ENCODE results near the gene KCNA2.

KCNA2 gene

DNA sequence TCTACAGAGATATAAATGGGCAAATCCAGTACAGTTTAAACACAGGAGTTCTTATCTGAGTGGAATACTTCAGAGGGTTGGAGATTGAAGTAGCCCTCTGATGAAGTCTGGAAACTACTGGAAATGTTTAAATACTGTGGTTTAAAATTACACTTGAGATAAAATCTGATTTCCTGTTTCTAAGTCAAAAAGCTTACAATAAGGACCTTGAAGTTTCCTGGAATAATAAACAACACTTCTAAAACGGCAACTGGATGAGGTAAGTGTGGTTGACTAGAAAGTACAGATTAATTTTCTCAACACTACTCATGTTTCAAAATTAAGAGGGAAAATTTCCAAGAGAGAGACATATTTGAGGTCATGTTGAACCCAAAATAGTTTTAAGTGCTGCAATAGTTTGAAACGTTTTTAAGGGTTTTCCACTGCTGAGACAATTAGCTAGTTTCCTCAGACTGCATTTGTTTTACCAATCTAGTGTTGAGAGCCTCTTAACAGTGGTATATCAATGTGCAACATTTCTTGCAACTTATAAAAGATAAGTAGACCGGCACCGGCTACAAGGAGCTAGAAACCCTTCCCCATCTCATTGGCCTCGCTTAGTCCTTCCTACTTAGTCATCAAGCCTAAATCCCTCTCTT is 41.2 kb upstream of the KCNA2 start (continued):
- no peak for TF ChIP-seq SALL2 (tag by site-specific recombination; IDR thresholded peaks at IDR 0.05; ENCODE audit: borderline replicate concordance)
- peak; percentile 49 for TF ChIP-seq ZNF510 (tag by site-specific recombination; IDR thresholded peaks at IDR 0.05; ENCODE audit: insufficient replicate concordance)
- TF ChIP-seq ZNF202 (tag by site-specific recombination; IDR thresholded peaks at IDR 0.05; ENCODE audit: borderline replicate concordance), result no peak
- TF ChIP-seq, protein P1, sequence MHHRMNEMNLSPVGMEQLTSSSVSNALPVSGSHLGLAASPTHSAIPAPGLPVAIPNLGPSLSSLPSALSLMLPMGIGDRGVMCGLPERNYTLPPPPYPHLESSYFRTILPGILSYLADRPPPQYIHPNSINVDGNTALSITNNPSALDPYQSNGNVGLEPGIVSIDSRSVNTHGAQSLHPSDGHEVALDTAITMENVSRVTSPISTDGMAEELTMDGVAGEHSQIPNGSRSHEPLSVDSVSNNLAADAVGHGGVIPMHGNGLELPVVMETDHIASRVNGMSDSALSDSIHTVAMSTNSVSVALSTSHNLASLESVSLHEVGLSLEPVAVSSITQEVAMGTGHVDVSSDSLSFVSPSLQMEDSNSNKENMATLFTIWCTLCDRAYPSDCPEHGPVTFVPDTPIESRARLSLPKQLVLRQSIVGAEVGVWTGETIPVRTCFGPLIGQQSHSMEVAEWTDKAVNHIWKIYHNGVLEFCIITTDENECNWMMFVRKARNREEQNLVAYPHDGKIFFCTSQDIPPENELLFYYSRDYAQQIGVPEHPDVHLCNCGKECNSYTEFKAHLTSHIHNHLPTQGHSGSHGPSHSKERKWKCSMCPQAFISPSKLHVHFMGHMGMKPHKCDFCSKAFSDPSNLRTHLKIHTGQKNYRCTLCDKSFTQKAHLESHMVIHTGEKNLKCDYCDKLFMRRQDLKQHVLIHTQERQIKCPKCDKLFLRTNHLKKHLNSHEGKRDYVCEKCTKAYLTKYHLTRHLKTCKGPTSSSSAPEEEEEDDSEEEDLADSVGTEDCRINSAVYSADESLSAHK (tag by site-specific recombination; IDR thresholded peaks at IDR 0.05), result peak; percentile 94
- TF ChIP-seq, protein P2, sequence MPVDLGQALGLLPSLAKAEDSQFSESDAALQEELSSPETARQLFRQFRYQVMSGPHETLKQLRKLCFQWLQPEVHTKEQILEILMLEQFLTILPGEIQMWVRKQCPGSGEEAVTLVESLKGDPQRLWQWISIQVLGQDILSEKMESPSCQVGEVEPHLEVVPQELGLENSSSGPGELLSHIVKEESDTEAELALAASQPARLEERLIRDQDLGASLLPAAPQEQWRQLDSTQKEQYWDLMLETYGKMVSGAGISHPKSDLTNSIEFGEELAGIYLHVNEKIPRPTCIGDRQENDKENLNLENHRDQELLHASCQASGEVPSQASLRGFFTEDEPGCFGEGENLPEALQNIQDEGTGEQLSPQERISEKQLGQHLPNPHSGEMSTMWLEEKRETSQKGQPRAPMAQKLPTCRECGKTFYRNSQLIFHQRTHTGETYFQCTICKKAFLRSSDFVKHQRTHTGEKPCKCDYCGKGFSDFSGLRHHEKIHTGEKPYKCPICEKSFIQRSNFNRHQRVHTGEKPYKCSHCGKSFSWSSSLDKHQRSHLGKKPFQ (tag by site-specific recombination; IDR thresholded peaks at IDR 0.05), result no peak
- TF ChIP-seq, protein P3, sequence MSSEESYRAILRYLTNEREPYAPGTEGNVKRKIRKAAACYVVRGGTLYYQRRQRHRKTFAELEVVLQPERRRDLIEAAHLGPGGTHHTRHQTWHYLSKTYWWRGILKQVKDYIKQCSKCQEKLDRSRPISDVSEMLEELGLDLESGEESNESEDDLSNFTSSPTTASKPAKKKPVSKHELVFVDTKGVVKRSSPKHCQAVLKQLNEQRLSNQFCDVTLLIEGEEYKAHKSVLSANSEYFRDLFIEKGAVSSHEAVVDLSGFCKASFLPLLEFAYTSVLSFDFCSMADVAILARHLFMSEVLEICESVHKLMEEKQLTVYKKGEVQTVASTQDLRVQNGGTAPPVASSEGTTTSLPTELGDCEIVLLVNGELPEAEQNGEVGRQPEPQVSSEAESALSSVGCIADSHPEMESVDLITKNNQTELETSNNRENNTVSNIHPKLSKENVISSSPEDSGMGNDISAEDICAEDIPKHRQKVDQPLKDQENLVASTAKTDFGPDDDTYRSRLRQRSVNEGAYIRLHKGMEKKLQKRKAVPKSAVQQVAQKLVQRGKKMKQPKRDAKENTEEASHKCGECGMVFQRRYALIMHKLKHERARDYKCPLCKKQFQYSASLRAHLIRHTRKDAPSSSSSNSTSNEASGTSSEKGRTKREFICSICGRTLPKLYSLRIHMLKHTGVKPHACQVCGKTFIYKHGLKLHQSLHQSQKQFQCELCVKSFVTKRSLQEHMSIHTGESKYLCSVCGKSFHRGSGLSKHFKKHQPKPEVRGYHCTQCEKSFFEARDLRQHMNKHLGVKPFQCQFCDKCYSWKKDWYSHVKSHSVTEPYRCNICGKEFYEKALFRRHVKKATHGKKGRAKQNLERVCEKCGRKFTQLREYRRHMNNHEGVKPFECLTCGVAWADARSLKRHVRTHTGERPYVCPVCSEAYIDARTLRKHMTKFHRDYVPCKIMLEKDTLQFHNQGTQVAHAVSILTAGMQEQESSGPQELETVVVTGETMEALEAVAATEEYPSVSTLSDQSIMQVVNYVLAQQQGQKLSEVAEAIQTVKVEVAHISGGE (tag by site-specific recombination; conservative IDR thresholded peaks at IDR 0.05; ENCODE audit: low read depth), result no peak
- peak; percentile 90 for TF ChIP-seq SP7 (tag by site-specific recombination; IDR thresholded peaks at IDR 0.05)
- TF ChIP-seq ZNF19 (tag by site-specific recombination; IDR thresholded peaks at IDR 0.05; ENCODE audit: low read depth), result peak; percentile 87; the same call in 1 of the 2 replicates
- TF ChIP-seq YY1 (tag by site-specific recombination; IDR thresholded peaks at IDR 0.05), result no peak; the same call in 1 of the 2 replicates
- 0 out of 2 replicates have a peak, but pooled peaks have one; percentile 47 for TF ChIP-seq ZNF76 (tag by site-specific recombination; IDR thresholded peaks at IDR 0.05; ENCODE audit: borderline replicate concordance, low read depth)
- no peak for TF ChIP-seq ZFP37 (tag by site-specific recombination; IDR thresholded peaks at IDR 0.05)
- 0 out of 2 replicates have a peak, but pooled peaks have one; percentile 26 for TF ChIP-seq SP3 (tag by site-specific recombination; IDR thresholded peaks at IDR 0.05)
- TF ChIP-seq ZBTB17 (tag by site-specific recombination; IDR thresholded peaks at IDR 0.05), result peak; percentile 79
- TF ChIP-seq, protein P4, sequence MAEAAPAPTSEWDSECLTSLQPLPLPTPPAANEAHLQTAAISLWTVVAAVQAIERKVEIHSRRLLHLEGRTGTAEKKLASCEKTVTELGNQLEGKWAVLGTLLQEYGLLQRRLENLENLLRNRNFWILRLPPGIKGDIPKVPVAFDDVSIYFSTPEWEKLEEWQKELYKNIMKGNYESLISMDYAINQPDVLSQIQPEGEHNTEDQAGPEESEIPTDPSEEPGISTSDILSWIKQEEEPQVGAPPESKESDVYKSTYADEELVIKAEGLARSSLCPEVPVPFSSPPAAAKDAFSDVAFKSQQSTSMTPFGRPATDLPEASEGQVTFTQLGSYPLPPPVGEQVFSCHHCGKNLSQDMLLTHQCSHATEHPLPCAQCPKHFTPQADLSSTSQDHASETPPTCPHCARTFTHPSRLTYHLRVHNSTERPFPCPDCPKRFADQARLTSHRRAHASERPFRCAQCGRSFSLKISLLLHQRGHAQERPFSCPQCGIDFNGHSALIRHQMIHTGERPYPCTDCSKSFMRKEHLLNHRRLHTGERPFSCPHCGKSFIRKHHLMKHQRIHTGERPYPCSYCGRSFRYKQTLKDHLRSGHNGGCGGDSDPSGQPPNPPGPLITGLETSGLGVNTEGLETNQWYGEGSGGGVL (tag by site-specific recombination; IDR thresholded peaks at IDR 0.05), result peak; percentile 78
- no peak for TF ChIP-seq SCRT1 (tag by site-specific recombination; IDR thresholded peaks at IDR 0.05; ENCODE audit: borderline replicate concordance)
- TF ChIP-seq, protein P5, sequence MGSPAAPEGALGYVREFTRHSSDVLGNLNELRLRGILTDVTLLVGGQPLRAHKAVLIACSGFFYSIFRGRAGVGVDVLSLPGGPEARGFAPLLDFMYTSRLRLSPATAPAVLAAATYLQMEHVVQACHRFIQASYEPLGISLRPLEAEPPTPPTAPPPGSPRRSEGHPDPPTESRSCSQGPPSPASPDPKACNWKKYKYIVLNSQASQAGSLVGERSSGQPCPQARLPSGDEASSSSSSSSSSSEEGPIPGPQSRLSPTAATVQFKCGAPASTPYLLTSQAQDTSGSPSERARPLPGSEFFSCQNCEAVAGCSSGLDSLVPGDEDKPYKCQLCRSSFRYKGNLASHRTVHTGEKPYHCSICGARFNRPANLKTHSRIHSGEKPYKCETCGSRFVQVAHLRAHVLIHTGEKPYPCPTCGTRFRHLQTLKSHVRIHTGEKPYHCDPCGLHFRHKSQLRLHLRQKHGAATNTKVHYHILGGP (tag by site-specific recombination; IDR thresholded peaks at IDR 0.05), result peak; percentile 98
- no peak for TF ChIP-seq ZNF600 (tag by site-specific recombination; IDR thresholded peaks at IDR 0.05)
- no peak for TF ChIP-seq BCL11B (tag by site-specific recombination; IDR thresholded peaks at IDR 0.05; ENCODE audit: low read depth)
- TF ChIP-seq, protein P6, sequence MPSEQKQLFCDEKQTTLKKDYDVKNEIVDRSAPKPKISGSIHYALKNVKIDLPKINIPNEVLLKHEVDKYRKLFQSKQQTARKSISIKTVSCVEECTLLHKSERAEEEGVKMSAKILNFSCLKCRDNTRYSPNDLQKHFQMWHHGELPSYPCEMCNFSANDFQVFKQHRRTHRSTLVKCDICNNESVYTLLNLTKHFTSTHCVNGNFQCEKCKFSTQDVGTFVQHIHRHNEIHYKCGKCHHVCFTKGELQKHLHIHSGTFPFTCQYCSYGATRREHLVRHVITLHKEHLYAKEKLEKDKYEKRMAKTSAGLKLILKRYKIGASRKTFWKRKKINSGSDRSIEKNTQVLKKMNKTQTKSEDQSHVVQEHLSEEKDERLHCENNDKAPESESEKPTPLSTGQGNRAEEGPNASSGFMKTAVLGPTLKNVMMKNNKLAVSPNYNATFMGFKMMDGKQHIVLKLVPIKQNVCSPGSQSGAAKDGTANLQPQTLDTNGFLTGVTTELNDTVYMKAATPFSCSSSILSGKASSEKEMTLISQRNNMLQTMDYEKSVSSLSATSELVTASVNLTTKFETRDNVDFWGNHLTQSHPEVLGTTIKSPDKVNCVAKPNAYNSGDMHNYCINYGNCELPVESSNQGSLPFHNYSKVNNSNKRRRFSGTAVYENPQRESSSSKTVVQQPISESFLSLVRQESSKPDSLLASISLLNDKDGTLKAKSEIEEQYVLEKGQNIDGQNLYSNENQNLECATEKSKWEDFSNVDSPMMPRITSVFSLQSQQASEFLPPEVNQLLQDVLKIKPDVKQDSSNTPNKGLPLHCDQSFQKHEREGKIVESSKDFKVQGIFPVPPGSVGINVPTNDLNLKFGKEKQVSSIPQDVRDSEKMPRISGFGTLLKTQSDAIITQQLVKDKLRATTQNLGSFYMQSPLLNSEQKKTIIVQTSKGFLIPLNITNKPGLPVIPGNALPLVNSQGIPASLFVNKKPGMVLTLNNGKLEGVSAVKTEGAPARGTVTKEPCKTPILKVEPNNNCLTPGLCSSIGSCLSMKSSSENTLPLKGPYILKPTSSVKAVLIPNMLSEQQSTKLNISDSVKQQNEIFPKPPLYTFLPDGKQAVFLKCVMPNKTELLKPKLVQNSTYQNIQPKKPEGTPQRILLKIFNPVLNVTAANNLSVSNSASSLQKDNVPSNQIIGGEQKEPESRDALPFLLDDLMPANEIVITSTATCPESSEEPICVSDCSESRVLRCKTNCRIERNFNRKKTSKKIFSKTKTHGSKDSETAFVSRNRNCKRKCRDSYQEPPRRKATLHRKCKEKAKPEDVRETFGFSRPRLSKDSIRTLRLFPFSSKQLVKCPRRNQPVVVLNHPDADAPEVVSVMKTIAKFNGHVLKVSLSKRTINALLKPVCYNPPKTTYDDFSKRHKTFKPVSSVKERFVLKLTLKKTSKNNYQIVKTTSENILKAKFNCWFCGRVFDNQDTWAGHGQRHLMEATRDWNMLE (tag by site-specific recombination; conservative IDR thresholded peaks at IDR 0.05; ENCODE audit: low read depth), result peak; percentile 48; the same call in 1 of the 2 replicates
- TF ChIP-seq ZNF843 (tag by site-specific recombination; IDR thresholded peaks at IDR 0.05), result peak; percentile 98
- no peak; the same call in 1 of the 2 replicates for TF ChIP-seq ZBTB20 (tag by site-specific recombination; IDR thresholded peaks at IDR 0.05)
- no peak for TF ChIP-seq ZNF521 (tag by site-specific recombination; IDR thresholded peaks at IDR 0.05)
